GM23338 (cell line): ENCODE results near the gene PDE4D. TPM values are rescaled to one million over a fixed set of nuclear protein-coding genes. Genes with fewer than 3 reads are reported as not detected.

Source experiments
- ATAC-seq: fragments of 200-7000 bp; cut with Tn5 transposase; 3 replicates; pipeline ENCODE4 v1.9.1; 2020
- DNase-seq: peaks from one replicate; pipeline ENCODE4 v3.0.0-alpha.2; 2015; ENCODE audit warnings: low spot score
- H2AFZ ChIP-seq: fragments of 200-600 bp; sonication (generic); 2 replicates; pipeline ENCODE4 v1.8.0; 2016; ENCODE audit warnings: antibody characterized with exemption, mild to moderate bottlenecking, moderate library complexity
- H3F3A ChIP-seq: fragments of 200-600 bp; sonication (generic); replicated peaks from 2 replicates; pipeline ENCODE4 v1.8.0; 2017; ENCODE audit warnings: antibody characterized with exemption, mixed run types, low read depth
- H3K27ac ChIP-seq: fragments of 200-600 bp; sonication (generic); 2 replicates; pipeline ENCODE4 v1.6.1; 2016; ENCODE audit warnings: low read depth
- H3K27me3 ChIP-seq: fragments of 200-600 bp; sonication (generic); 2 replicates; pipeline ENCODE4 v1.8.0; 2016; ENCODE audit warnings: mild to moderate bottlenecking, mixed run types, moderate library complexity; ENCODE audit not compliant: insufficient read depth
- H3K36me3 ChIP-seq: fragments of 200-600 bp; sonication (generic); 2 replicates; pipeline ENCODE4 v1.8.0; 2016; ENCODE audit warnings: mild to moderate bottlenecking; ENCODE audit not compliant: insufficient read depth
- H3K4me1 ChIP-seq: fragments of 200-600 bp; sonication (generic); 2 replicates; pipeline ENCODE4 v1.8.0; 2016; ENCODE audit warnings: mild to moderate bottlenecking, moderate library complexity; ENCODE audit not compliant: insufficient read depth
- H3K4me2 ChIP-seq: fragments of 200-600 bp; sonication (generic); 2 replicates; pipeline ENCODE4 v1.7.1; 2017; ENCODE audit warnings: mixed run types
- H3K4me3 ChIP-seq: fragments of 200-600 bp; sonication (generic); 2 replicates; pipeline ENCODE4 v1.6.1; 2016; ENCODE audit warnings: mixed run types
- H3K79me2 ChIP-seq: fragments of 200-600 bp; sonication (generic); replicated peaks from 2 replicates; pipeline ENCODE4 v1.8.0; 2017; ENCODE audit warnings: mild to moderate bottlenecking; ENCODE audit not compliant: insufficient read depth
- H3K9me2 ChIP-seq: fragments of 200-600 bp; sonication (generic); 2 replicates; pipeline ENCODE4 v1.8.0; 2017; ENCODE audit not compliant: insufficient read depth
- H4K20me1 ChIP-seq: fragments of 200-600 bp; sonication (generic); replicated peaks from 2 replicates; pipeline ENCODE4 v1.8.0; 2017; ENCODE audit warnings: mild to moderate bottlenecking; ENCODE audit not compliant: insufficient read depth
- H3K27ac Mint-ChIP-seq: 2 replicates; pipeline ENCODE4 v1.8.0; 2020; ENCODE audit warnings: inconsistent platforms, mild to moderate bottlenecking, moderate library complexity, mixed read lengths
- H3K27me3 Mint-ChIP-seq: 3 replicates; pipeline ENCODE4 v1.8.0; 2022; ENCODE audit warnings: low read depth, mild to moderate bottlenecking, moderate library complexity, mixed read lengths, inconsistent platforms; ENCODE audit not compliant: insufficient read depth, poor library complexity
- H3K36me3 Mint-ChIP-seq: 3 replicates; pipeline ENCODE4 v1.8.0; 2021; ENCODE audit warnings: low read depth, mild to moderate bottlenecking, inconsistent platforms, moderate library complexity, mixed read lengths
- H3K4me1 Mint-ChIP-seq: 3 replicates; pipeline ENCODE4 v1.8.0; 2020; ENCODE audit warnings: mild to moderate bottlenecking, inconsistent platforms, mixed read lengths
- H3K4me3 Mint-ChIP-seq: 3 replicates; pipeline ENCODE4 v1.8.0; 2021; ENCODE audit warnings: moderate library complexity, mild to moderate bottlenecking, inconsistent platforms, mixed read lengths
- H3K9me3 Mint-ChIP-seq: 3 replicates; pipeline ENCODE4 v1.8.0; 2020; ENCODE audit warnings: moderate library complexity, mild to moderate bottlenecking, inconsistent platforms, mixed read lengths
- CREB1 ChIP-seq: fragments of 250-450 bp; sonication (Bioruptor Pico); IDR thresholded peaks from 2 replicates; pipeline ENCODE4 v1.5.0; 2020; ENCODE audit warnings: low read depth, mild to moderate bottlenecking, moderate library complexity
- EZH2 ChIP-seq: fragments of 200-600 bp; sonication (generic); IDR thresholded peaks from one replicate; pipeline ENCODE4 v1.8.0; 2017; ENCODE audit warnings: antibody characterized with exemption, mild to moderate bottlenecking, low read depth; ENCODE audit not compliant: unreplicated experiment
- EZH2phosphoT487 ChIP-seq: fragments of 200-600 bp; sonication (generic); IDR thresholded peaks from one replicate; pipeline ENCODE4 v1.8.1; 2018; ENCODE audit warnings: antibody characterized with exemption; ENCODE audit not compliant: unreplicated experiment
- JUNB ChIP-seq: IDR thresholded peaks from one replicate; pipeline ENCODE4 v1.6.1; 2016; ENCODE audit warnings: antibody characterized with exemption; ENCODE audit not compliant: unreplicated experiment
- NANOG ChIP-seq: IDR thresholded peaks from 2 replicates; pipeline ENCODE4 v1.6.1; 2016; ENCODE audit warnings: antibody characterized with exemption, borderline replicate concordance
- POLR2AphosphoS5 ChIP-seq: IDR thresholded peaks from 2 replicates; pipeline ENCODE4 v1.6.1; 2016; ENCODE audit warnings: antibody characterized with exemption, low read depth
- REST ChIP-seq: IDR thresholded peaks from one replicate; pipeline ENCODE4 v1.6.1; 2018; ENCODE audit warnings: antibody characterized with exemption; ENCODE audit not compliant: unreplicated experiment
- STAT1 ChIP-seq: IDR thresholded peaks from one replicate; pipeline ENCODE4 v1.6.1; 2016; ENCODE audit warnings: antibody characterized with exemption; ENCODE audit not compliant: unreplicated experiment
- ZNF114 ChIP-seq: fragments of 250-450 bp; sonication (Bioruptor Pico); IDR thresholded peaks from 2 replicates; pipeline ENCODE4 v1.5.0; 2020; ENCODE audit warnings: mild to moderate bottlenecking, moderate library complexity
- ZNF331 ChIP-seq: fragments of 250-450 bp; sonication (Bioruptor Pico); IDR thresholded peaks from 2 replicates; pipeline ENCODE4 v1.5.0; 2020; ENCODE audit warnings: low read depth, mild to moderate bottlenecking, moderate library complexity
- ZNF462 ChIP-seq: fragments of 250-450 bp; sonication (Bioruptor Pico); IDR thresholded peaks from 2 replicates; pipeline ENCODE4 v1.5.0; 2020; ENCODE audit warnings: mild to moderate bottlenecking, moderate library complexity
- polyA plus RNA-seq: library from polyadenylated mRNA; unstranded; fragments of >200 nt; fragmentation: Nextera tagmentation; extraction: Ambion mirVana; gene quantifications from 2 replicates; pipeline ENCODE4 v1.2.1, GENCODE V29; 2016
- total RNA-seq: library from RNA; depleted of rRNA; stranded (reverse); fragments of >200 nt; shearing (Covaris generic); gene quantifications from 2 replicates; pipeline ENCODE4 v1.2.3, GENCODE V29; 2014
- TF ChIP-seq, protein P1 (sequence below): IDR thresholded peaks from 2 replicates; pipeline ENCODE4 v1.6.1; 2016; ENCODE audit warnings: antibody characterized with exemption
- TF ChIP-seq, protein P2 (sequence below), 2 experiments: fragments of 200-600 bp in 1 of 2; sonication (generic) in 1 of 2; conservative IDR thresholded peaks; 2 replicates each; pipeline versions ENCODE4 v1.5.1 to v1.6.1; 2016 to 2017; ENCODE audit warnings: antibody characterized with exemption in 2 of 2, low read depth in 2 of 2, mild to moderate bottlenecking in 2 of 2, moderate library complexity in 1 of 2

The PDE4D gene
- total and polyA plus RNA-seq, 2 experiments from 2014 or later = 2.1 to 4.7 TPM

DNA sequence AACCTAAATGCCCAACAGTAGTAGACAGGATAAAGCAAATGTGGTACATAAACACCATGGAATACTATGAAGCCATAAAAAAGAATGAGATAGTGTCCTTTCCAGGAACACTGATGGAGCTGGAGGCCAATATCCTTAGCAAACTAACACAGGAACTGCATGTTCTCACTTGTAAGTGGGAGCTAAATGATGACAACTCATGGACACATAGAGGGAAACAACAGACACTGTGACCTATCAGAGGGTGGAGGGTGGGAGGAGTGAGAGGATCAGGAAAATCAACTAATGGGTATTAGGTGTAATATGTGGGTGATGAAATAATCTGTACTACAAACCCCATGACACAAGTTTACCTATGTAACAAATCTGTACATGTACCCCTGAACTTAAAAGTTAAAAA, 805.0 kb downstream of the PDE4D start:
- H3F3A ChIP-seq = no peaks in the 10 kb centered on the region
- no peak overlapping the region for H3K4me2 ChIP-seq
- Mint-ChIP-seq H3K4me1 (peaks cover 8% of the 10 kb centered on the region), H3K27ac (no peak overlapping the region), H3K4me3 (no peak overlapping the region), H3K27me3 (peaks cover 2% of the 10 kb centered on the region), H3K36me3 (no peaks in the 10 kb centered on the region), H3K9me3 (no peaks in the 10 kb centered on the region)
- no peaks in the 10 kb centered on the region for H3K9me2 ChIP-seq
- no peak overlapping the region for H3K4me3 ChIP-seq
- no peaks in the 10 kb centered on the region for H4K20me1 ChIP-seq
- H3K27ac ChIP-seq = no peak overlapping the region
- no peaks in the 10 kb centered on the region for H3K27me3 ChIP-seq
- no peak for TF ChIP-seq REST
- TF ChIP-seq EZH2 = no peak
- no peak for TF ChIP-seq EZH2phosphoT487
- TF ChIP-seq CREB1 (CRISPR knock-in tag) = no peak
- TF ChIP-seq STAT1 = no peak
- TF ChIP-seq, protein P1, sequence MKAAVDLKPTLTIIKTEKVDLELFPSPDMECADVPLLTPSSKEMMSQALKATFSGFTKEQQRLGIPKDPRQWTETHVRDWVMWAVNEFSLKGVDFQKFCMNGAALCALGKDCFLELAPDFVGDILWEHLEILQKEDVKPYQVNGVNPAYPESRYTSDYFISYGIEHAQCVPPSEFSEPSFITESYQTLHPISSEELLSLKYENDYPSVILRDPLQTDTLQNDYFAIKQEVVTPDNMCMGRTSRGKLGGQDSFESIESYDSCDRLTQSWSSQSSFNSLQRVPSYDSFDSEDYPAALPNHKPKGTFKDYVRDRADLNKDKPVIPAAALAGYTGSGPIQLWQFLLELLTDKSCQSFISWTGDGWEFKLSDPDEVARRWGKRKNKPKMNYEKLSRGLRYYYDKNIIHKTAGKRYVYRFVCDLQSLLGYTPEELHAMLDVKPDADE = no peak
- TF ChIP-seq ZNF114 (CRISPR knock-in tag) = no peak
- TF ChIP-seq ZNF331 (CRISPR knock-in tag) = no peak
- no peak for TF ChIP-seq JUNB
- TF ChIP-seq ZNF462 (CRISPR knock-in tag) = no peak
- no peak for TF ChIP-seq NANOG
- TF ChIP-seq, protein P2, sequence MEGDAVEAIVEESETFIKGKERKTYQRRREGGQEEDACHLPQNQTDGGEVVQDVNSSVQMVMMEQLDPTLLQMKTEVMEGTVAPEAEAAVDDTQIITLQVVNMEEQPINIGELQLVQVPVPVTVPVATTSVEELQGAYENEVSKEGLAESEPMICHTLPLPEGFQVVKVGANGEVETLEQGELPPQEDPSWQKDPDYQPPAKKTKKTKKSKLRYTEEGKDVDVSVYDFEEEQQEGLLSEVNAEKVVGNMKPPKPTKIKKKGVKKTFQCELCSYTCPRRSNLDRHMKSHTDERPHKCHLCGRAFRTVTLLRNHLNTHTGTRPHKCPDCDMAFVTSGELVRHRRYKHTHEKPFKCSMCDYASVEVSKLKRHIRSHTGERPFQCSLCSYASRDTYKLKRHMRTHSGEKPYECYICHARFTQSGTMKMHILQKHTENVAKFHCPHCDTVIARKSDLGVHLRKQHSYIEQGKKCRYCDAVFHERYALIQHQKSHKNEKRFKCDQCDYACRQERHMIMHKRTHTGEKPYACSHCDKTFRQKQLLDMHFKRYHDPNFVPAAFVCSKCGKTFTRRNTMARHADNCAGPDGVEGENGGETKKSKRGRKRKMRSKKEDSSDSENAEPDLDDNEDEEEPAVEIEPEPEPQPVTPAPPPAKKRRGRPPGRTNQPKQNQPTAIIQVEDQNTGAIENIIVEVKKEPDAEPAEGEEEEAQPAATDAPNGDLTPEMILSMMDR (conservative IDR thresholded peaks at IDR 0.05; ENCODE audit: low read depth in 2 of 2) = no peak
- no peak for TF ChIP-seq POLR2AphosphoS5
- no peaks in the 10 kb centered on the region for H3K79me2 ChIP-seq
- H2AFZ ChIP-seq = no peak overlapping the region
- peaks cover 10% of the 10 kb centered on the region; the same call in 1 of the 2 replicates for H3K4me1 ChIP-seq
- DNase-seq (no peak), ATAC-seq (no peak)
- no peaks in the 10 kb centered on the region for H3K36me3 ChIP-seq
